Stimulated activated CD8-positive, alpha-beta memory T cell treated with anti-CD3 and anti-CD28 coated beads, Interleukin-12 subunit alpha, Interleukin-12 subunit beta, amount 100 ng/mL, for 1 hour (primary cell): ENCODE measurements around the gene MRGPRX3.
A peak's percentile ranks its signal among the peaks of the same experiment; 100 is the strongest.
"Not testable (repeated sequence)": the region's sequence is repeated elsewhere in the genome, so short reads cannot be mapped to it uniquely, and the experiment has no call there.

Source experiments
- DNase-seq: peaks from one replicate; pipeline ENCODE4 v3.0.0-alpha.2; 2020; ENCODE audit warnings: low read depth

MRGPRX3 gene

GRCh38 chr11:18132341-18132740, at the start of gene MRGPRX3:
MRGPRX3 (plus strand) TSS chr11:18132571; CDS start chr11:18137203, 4,632 bp downstream.
- DNase-seq: no peak

- no peak for DNase-seq
Observed at GRCh38 chr11:18088366-18088765, 44.0 kb upstream of the MRGPRX3 start.

GRCh38 chr11:18088966-18089365, 43.4 kb upstream of the MRGPRX3 start:
- DNase-seq: no peak

- DNase-seq: no peak
Observed at GRCh38 chr11:18091731-18092130, 40.6 kb upstream of the MRGPRX3 start.

GRCh38 chr11:18093959-18094358, 38.4 kb upstream of the MRGPRX3 start:
- DNase-seq: no peak

- no peak for DNase-seq
Observed at GRCh38 chr11:18100926-18101656, 31.3 kb upstream of the MRGPRX3 start.

- DNase-seq: no peak
Observed at GRCh38 chr11:18105086-18105801, 27.1 kb upstream of the MRGPRX3 start.

- DNase-seq: peak; percentile 88
Observed at GRCh38 chr11:18105802-18106574, 26.4 kb upstream of the MRGPRX3 start, which contains the start of gene SAAL1. SAAL1 (minus strand) TSS chr11:18106082; CDS start chr11:18106041, 41 bp downstream.

- DNase-seq: no peak
Observed at GRCh38 chr11:18106688-18107087, 25.7 kb upstream of the MRGPRX3 start.

GRCh38 chr11:18108254-18108653, 24.1 kb upstream of the MRGPRX3 start:
- no peak for DNase-seq

GRCh38 chr11:18111005-18111404, 21.4 kb upstream of the MRGPRX3 start:
- DNase-seq: no peak

- peak; percentile 43 for DNase-seq
Observed at GRCh38 chr11:18115360-18116127, 16.8 kb upstream of the MRGPRX3 start.

- not testable (repeated sequence) for DNase-seq
Observed at GRCh38 chr11:18121331-18121828, 11.0 kb upstream of the MRGPRX3 start.

GRCh38 chr11:18131115-18131514, 1.3 kb upstream of the MRGPRX3 start:
- DNase-seq: not testable (repeated sequence)

- no peak for DNase-seq
Observed at GRCh38 chr11:18135308-18135707, 2.9 kb downstream of the MRGPRX3 start.

GRCh38 chr11:18137186-18137800, 4.9 kb downstream of the MRGPRX3 start:
- no peak for DNase-seq

GRCh38 chr11:18140145-18140544, 7.8 kb downstream of the MRGPRX3 start:
- DNase-seq: no peak

GRCh38 chr11:18144243-18144642, 11.9 kb downstream of the MRGPRX3 start:
- no peak for DNase-seq

GRCh38 chr11:18145025-18145424, 12.7 kb downstream of the MRGPRX3 start:
- no peak for DNase-seq

GRCh38 chr11:18145837-18146236, 13.5 kb downstream of the MRGPRX3 start:
- no peak for DNase-seq

GRCh38 chr11:18151581-18151980, 19.2 kb downstream of the MRGPRX3 start:
- DNase-seq: no peak
